ENCODE results near the gene CD164.
A peak's percentile ranks its signal among the peaks of the same experiment; 100 is the strongest.
"Not testable (repeated sequence)": the region's sequence is repeated elsewhere in the genome, so short reads cannot be mapped to it uniquely, and the experiment has no call there.

CD164 gene

DNA sequence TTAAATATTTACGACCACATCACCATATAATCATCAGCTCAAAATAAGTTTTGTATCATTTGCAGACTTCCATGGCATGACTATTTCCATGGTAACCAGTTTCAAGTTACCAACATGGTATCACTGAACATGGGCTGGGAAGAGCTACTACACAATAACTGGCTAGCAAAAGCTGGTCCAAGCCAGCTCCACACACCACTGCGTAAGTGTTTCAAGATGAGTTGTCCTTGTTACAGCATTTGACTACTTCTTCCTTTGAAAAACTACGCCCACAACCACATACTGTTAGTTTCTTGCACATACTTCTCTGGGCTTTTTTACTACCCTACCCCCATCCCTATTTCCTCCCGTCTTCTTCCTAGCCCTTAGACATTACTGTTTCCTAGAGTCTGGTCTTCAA, 8.5 kb downstream of the CD164 start:
- peak; percentile 90 for DNase-seq

DNA sequence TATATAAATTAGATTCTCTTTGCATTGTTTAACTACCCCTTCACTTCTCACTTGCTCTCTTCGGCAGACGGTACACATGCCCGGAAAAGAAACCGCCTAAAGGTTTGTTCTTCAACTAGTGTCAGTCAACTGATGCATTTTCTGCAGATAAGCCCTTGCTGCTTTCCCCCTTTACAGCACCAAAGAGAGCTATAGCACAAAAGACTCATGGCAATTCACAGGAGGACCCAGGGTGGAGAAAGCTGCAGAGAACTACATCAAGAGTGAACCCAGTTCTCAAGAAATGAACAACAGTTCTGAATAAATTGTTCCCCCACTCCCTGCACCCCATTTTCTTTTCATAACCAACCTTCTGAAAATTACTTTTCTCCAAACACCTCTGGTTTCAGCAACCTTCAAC, 8.9 kb downstream of the CD164 start:
- DNase-seq, result no peak

DNA sequence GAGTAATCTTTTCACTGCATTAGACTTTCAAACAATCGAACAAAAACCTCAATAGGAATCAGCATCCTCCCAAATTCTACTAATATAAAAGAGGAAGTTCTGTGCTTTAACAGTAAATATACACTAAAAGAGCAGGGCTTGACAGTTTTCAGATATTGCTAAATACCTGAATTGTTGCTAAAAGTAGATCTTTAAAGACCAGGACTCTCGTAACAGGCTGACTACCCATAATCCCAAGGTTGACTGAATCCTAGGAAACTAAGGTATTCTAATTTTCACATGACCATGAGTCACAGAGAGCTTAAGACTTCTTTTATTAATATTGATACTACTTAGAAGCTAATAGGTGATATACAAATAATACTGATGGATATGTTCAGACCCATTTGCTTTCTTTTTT, 10.1 kb downstream of the CD164 start:
- DNase-seq, result no peak

DNA sequence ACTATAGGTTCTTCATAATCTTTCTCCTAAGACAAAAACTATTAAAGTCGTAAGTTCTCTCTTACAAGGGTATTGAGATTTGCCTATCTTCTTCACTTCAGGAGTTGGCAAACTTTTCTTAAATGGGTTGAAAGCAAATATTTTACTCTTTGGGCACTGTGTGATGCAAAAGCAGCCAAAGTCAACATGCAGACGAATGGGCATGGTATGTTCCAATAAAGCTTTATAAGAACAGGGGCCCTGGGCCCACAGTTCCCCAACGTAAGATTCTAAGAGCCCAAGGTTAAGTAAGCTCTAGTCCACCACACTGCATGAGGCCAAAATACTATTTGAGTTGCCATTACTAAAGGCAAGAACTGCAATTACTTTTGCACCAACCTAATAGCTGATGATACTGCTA, 11.5 kb downstream of the CD164 start:
- no peak for DNase-seq

DNA sequence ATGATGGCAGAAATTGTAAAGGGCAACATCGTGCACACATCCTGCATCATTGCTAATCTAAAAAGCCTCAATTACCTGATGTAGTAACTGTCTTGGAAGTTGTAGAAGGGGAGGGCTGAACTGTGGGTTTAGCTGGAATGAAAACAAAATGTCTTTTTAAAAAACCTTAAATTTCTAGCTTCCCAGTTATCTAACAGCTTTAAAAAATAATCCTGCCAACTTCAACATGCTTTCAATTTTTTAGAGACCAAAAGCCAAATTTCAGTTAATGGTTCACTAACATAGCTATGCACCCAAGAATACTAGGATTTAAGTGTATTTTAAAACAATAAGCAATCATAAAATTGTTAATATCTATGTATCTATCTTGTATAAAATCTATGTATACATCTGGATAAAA, 11.9 kb downstream of the CD164 start:
- no peak for DNase-seq

DNA sequence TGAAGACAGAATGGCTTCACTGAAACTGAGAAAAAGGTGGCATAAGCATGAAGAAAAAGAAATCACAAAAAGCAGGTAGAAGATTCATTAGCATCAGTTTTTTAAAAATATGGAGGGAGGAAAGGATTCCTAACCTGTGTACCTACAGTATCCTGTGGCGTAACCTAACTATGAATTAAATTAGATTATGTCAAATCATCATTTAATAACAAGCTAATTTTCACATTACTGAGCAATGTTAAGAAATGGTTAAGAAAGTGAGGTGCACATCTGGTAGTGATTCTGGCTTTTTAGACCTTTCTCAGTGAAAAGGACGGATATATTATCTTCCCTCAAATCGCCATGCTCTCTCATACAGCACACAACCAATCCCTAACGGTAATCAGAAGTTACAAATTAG, 12.5 kb downstream of the CD164 start:
- no peak for DNase-seq

DNA sequence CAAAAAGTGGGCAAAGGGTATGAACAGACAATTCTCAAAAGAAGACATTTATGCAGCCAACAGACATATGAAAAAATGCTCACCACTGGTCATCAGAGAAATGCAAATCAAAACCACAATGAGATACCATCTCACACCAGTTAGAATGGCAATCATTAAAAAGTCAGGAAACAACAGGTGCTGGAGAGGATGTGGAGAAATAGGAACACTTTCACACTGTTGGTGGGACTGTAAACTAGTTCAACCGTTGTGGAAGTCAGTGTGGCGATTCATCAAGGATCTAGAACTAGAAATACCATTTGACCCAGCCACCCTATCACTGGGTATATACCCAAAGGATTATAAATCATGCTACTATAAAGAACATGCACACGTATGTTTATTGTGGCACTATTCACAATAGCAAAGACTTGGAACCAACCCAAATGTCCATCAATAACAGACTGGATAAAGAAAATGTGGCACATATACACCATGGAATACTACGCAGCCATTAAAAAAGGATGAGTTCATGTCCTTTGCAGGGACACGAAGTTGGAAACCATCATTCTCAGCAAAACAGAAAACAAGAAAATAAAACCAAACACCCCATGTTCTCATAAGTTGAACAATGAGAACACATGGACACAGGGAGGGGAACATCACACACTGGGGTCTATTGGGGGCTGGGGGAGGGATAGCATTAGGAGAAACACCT, 17.7 kb downstream of the CD164 start:
- not testable (repeated sequence) for DNase-seq

DNA sequence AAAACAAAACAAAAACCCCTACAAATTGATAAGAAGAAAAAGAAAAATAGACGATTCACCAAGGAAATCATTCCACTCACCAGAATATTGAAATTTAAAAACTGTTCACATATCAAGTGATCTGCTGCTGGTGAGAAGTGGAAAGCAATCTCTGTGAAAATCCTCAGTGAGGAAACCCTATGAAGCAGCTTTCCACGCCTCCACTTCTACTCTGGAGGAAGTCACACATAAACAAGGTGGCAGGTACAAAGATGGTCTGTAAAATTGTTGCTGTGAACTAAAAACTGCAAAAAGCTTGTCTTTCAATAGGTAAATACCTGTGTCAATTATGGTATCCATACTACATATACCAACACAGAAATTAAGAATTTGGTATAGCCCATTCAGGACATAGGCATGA, 18.5 kb downstream of the CD164 start:
- no peak for DNase-seq

DNA sequence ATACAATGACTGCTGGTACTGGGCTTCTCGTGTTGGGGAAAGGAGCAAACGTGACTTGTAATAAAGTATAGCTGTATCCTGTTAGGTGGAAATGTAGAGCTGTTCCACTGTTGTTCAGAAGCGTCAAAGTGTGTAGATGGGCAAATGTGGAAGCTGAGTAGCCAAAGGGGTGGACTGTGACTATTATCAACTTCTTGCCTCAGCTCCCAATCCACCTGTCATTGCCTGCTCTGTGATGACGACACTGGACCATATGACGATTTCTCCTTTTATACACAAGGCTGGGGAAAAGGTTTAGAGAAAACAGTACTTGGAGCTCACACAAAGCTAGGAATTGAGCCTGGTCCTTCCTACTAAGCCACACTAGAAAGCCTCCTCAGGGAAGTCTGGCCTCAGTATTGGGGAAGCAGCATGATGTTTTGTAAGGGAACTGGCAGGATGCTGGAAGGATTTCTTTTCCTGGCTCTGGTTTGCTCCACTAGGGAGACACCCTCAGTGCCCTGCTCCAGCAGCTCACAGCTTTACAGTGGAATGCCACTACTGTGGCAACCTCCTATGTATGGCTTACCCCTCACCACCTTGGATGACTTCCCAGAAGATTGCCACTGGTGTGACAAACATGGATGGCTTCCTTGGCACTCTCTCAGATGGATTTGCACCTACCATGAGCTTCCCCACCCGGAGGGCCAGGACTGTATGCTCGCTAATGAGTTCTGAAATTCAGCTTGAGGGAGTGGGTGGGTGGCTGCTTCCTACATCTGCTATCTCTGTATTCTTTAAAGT, 20.0 kb downstream of the CD164 start:
- no peak for DNase-seq

DNA sequence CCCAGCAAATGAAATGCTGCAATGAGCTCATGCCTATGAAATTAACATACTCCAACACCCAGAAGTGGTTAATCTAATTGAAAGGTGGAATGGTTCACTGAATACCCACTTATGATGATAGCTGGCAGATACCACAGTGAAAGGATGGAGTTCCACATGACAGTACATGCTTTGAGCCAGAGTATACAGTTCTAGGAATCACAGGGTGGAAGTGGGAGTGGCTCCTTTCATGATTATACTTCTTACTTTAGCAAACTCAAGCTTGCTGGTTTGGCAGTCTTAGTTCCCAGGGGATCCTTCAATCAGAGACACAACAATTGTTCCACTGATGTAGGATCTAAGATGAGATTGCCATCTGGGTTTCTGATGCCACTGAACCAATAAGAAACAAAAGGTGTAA, 21.5 kb downstream of the CD164 start:
- DNase-seq, result no peak

DNA sequence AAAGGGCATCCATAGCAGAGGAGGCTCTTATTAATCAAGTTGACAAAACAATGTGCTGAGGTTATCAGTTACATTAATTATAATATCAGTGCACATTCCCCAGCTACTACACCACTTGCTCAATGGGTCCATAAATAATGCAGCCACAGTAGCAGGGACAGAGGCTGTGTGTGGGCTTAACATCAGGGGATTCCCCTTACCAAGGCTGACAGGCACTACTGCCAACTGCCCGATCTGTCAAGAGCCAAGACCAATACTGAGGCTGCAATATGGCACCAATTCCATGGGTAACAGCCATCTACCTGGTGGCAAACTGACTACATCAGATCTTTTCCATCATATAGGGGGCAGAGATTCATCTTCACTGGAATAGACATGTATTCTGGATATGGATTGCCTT, 22.0 kb downstream of the CD164 start:
- no peak for DNase-seq

DNA sequence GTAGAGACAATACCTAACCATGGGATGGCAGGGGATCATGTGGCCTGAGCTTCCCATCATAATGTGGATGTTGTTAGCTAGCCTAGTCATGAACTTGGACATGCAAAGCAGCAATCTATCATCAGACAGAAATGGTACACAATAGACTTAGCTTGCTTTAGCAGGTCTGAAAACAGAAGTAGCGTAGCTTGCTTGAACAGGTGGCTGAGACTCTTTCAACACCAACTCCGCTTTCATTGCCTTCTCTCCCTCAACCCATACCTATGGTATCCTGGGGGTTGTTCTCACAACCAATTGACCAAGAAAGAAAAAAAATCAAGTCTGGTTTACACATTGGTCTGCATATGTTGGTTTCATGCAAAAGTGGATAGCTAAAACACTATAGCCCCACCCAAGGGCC, 23.0 kb downstream of the CD164 start:
- DNase-seq, result no peak

DNA sequence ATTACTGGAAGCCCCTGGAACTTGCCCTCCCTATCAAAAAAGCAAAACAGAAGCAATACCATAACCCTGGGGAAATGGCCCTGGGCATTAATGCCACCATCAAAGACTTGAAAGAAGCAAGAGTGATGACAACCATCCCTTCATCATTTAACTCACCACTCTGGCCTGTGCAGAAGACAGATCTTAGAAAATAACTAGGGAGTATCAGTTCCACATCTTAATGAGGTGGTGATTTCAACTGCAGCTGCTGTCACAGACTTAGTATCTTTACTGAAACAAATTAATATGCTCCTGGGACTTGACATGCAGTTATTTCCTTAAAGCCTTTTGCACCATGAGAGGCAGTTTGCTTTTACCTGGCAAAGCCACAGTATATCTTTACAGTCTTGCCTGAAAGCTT, 24.1 kb downstream of the CD164 start:
- DNase-seq, result no peak

DNA sequence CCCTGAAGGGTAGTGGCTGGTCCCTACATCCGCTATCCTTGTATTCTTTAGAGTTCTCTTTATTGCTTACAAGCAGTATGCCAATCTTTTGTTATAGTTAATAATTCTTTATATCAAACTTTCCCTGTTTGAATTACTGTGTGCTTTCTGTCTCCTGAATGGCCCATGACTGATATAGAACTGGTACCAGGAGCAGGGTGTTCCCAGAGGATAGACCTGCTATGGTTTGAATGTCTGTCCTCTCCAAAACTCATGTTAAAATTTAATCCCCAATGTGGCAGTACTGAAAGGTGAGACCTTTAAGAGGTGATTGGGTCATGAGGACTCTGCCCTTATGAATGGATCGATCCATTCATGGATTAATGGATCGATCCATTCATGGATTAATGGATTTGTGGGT, 26.0 kb downstream of the CD164 start:
- DNase-seq, result no peak

DNA sequence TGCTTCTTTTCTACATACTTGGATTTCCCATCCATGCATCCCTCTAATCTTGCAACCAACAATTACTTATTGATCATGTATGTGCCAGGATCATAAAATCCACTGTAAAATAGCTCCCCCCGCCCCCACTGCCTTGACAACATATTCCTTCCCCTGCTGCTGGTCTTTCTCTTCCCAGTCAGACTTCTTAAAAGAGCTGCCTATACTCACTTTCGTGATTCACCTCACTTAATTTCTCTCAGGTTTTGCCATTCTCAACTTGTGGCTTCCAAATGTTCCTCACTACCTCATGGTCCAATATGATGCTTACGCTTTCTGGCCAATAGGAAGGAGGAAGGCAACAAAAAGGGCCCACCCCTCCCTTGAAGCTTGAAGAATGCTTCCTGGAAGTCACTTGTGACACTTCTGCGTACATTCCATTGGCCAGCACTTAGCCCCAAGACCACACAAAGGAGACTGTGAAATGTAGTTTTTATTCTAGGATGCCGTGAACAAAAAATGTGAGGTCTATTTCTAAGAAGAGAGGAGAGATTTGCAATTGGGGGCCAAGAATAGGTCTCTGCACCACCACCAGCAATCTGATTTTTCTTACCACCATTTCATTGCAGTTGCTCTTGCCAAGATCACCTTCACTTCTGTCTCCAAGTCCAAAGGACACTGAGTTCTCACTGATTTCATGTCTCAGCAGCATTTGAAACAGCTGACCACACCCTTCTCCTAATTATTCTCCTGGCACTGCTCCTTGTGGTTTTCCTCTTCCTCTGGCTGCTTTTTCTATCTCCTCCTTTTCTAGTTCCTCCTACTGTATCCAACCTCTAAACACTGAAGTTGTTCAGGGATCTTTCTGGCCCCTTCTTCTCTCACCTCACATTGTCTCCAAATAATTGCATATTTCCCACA, 30.8 kb downstream of the CD164 start:
- DNase-seq, result no peak

DNA sequence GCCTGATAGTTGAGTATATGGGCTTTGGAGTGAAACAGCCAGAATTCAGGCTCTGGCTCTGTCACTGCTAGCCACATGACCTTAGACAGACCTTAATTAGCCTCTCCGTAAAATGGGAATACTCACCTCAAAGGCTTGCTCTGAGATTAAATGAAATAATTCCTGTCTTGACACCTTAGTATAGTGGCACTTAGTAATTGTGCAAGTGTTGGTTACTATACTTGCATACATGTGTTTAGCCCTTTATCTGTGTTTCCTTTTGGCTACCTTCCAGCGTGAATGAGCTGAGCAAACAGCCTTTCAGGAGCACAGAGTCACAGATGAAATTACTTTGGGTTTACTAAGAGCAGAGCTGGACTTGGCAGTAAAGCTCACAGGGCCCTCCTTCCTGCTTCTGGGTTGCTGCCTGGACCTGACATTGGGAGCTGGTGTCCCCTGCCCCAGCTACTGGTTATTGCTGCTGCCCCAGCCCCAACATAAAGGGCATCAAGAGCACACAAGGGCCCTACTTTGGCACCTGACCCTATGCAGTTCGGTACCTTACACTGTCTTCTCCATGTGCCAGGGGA, 32.8 kb downstream of the CD164 start:
- DNase-seq, result no peak

DNA sequence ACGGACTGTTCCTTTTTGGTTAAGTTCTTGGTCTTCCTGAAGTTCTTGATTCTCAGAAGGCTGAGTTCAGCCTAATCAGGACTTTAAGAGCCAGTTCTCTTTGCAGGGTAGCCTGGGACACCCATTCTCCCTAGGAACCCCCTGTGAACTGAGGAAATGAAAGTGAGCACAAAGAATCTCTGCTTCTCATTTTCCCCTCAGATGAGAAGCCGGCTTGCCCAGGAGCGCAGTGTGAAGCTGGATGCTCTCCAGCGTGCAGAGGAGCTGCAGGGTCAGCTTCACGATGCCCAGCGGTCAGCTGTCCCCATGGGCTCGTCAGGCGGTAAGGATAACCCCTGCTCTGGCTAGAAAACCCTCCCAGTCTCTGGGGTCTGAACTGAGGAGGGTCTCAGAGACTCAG, 34.0 kb downstream of the CD164 start:
- no peak for DNase-seq

DNA sequence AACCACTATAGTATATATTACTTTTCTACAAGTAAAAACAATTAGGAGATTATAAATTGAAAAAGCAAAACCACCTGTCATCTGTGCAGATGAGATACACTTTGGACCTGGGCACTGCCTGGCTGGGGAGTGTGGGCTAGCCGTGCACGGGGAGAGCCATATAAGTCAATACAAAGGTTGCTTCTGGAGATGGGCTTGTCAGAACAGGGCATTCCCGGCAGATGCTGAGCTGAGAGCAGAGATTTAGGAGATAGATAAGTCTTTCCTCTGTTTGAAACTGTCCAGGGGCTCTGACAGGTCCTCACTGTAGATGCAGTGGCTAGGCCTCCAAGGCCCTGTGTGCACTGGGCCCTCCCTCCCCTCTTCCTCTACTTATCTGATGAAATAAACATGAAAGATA, 34.5 kb downstream of the CD164 start:
- DNase-seq, result no peak

DNA sequence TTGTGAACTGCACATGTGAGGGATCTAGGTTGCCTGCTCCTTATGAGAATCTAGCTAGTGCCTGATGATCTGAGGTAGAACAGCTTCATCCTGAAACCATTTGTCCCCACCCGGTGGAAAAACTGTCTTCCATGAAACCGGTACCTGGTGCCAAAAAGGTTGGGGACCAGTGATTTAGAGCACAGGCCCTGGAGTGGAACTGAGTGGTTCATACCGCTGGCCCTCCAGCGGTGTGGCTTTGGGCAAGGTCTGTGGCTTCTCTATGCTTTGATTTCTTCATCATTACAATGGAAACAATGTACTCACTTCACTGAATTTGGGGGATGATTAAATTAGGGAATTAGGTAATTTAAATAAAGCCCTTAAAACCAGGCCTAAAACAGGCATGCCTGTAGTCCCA, 36.3 kb downstream of the CD164 start:
- DNase-seq, result no peak

DNA sequence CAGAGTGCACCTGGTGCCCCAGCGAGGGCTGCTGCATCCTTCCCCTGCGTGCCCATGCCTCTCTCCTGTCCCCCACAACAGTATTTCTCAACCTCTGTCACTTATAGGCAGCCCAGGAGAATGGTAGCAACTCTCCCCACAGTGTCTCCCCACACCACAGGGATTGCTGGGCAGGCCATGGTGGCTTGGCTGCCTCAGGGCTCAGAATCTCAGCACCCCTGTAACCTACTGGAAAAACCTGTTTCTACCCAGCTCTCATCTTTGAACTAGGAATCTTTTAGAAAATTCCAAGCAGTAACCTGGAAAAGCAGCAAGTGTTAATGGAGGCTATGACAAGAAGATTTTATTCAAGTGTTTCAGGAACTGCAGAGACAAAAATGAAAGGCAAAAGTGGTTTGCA, 38.0 kb downstream of the CD164 start:
- DNase-seq, result no peak

DNA sequence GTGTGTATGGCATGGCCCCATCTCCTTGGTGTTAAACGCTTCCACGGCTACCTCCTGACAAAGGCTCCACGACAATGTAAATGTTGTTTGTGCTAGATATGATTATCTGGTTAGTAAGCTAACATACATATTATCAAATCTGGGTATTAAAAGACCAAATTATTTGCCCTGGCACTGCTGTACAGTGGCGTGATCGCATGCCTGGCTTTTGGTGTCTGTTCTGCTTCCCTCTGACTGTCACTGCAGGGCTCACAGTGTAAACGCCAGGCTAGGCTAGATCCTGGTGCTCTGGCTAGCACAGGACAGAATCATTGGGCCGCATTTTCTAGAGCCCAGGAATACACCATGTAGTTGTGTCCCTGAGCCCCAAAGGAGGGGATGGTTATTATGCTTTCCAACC, 38.7 kb downstream of the CD164 start:
- DNase-seq, result no peak

DNA sequence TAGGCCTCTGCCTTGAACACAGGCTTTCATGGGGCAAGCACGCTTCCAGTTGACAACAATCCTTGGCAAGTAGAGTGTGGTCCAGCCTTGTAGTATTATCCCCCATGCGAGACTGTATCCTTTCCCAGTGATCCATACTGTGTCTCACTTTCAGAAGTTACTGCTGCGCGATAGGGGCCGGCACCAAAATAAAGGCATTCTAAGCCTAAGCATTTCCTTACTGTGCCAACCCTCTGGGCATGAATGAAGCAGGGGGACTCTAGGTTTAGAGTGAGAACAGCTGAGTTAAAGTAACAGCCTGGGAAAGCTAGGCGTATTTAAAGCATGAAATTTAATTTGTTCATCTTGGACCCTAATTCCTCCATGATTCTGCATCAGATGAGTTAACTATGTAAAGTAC, 39.4 kb downstream of the CD164 start:
- no peak for DNase-seq

DNA sequence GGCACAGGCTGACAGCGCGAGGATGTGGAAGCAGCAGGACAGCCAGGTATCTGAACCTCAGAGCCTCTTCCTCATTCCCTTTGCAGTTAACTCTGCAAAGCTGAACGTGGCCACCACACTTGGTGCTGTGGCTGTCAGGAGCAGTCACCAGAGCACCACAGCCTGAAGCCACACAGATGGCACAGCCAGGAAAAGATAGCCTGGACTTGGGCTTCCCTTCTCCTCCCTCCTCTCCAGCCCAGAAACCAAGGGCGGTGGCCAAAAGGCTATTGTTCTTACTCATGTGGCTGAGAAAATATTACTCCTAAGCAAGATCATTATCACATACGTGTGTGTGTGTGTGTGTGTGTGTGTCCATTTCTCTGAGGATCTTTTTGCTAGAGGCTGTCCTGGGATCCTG, 39.8 kb downstream of the CD164 start:
- no peak for DNase-seq

DNA sequence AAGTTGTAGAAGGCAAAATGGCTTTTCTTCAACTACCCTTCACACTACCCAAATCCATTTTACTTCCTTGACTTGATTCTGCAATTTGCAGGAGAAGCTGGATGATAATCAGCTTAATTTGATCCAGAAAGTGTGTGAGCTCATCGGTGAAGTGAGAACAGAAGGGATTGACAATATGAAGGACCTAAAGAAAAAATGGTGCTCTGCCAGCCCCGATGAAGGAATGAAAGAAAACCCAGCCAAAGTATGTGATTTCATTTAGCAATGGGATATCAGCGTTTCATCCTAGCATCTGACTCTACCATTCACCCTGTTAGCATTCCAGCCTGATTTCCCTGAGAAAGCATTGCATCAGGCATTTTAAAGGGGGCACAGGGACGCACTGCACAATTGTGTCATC, 41.5 kb downstream of the CD164 start:
- DNase-seq, result no peak

Measured in activated CD4-positive, alpha-beta T cell treated with anti-CD3 and anti-CD28 coated beads, Interleukin-2, Interleukin-6, amounts not matched to agents 100 ng/mL and 50 ng/mL, durations not matched to agents 16 hours and 8 hours (primary cell).